ENCODE data around the gene EPHB2.

Gene EPHB2

GRCh38 chr1:22780696-22781095, 70.1 kb downstream of the EPHB2 start:
- TF ChIP-seq CREB1 (IDR thresholded peaks at IDR 0.05; ENCODE audit: low read depth): no peak
- TF ChIP-seq, protein P1, sequence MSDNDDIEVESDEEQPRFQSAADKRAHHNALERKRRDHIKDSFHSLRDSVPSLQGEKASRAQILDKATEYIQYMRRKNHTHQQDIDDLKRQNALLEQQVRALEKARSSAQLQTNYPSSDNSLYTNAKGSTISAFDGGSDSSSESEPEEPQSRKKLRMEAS (IDR thresholded peaks at IDR 0.05): no peak

- TF ChIP-seq TAF1 (IDR thresholded peaks at IDR 0.05; ENCODE audit: low read depth): no peak
- TF ChIP-seq EP300 (IDR thresholded peaks at IDR 0.05; ENCODE audit: borderline replicate concordance): no peak
- no peak for TF ChIP-seq NFIC (IDR thresholded peaks at IDR 0.05)
- TF ChIP-seq CEBPB (IDR thresholded peaks at IDR 0.05): no peak
- TF ChIP-seq RAD21 (IDR thresholded peaks at IDR 0.05; ENCODE audit: low read depth): no peak
- TF ChIP-seq FOXM1 (IDR thresholded peaks at IDR 0.05; ENCODE audit: borderline replicate concordance, low read depth): no peak
- TF ChIP-seq YY1 (IDR thresholded peaks at IDR 0.05; ENCODE audit: low read depth): no peak
Measured at GRCh38 chr1:22781483-22781882, 70.8 kb downstream of the EPHB2 start.

- TF ChIP-seq RAD21 (IDR thresholded peaks at IDR 0.05; ENCODE audit: low read depth): no peak
- no peak for TF ChIP-seq TEAD4 (IDR thresholded peaks at IDR 0.05)
- TF ChIP-seq CEBPB (IDR thresholded peaks at IDR 0.05): no peak
- TF ChIP-seq EGR1 (IDR thresholded peaks at IDR 0.05): no peak
- no peak for TF ChIP-seq FOXM1 (IDR thresholded peaks at IDR 0.05; ENCODE audit: borderline replicate concordance, low read depth)
- no peak for TF ChIP-seq TAF1 (IDR thresholded peaks at IDR 0.05; ENCODE audit: low read depth)
- no peak for TF ChIP-seq NFIC (IDR thresholded peaks at IDR 0.05)
- TF ChIP-seq YY1 (IDR thresholded peaks at IDR 0.05; ENCODE audit: low read depth): no peak
Measured at GRCh38 chr1:22782406-22782805, 71.8 kb downstream of the EPHB2 start.

DNA sequence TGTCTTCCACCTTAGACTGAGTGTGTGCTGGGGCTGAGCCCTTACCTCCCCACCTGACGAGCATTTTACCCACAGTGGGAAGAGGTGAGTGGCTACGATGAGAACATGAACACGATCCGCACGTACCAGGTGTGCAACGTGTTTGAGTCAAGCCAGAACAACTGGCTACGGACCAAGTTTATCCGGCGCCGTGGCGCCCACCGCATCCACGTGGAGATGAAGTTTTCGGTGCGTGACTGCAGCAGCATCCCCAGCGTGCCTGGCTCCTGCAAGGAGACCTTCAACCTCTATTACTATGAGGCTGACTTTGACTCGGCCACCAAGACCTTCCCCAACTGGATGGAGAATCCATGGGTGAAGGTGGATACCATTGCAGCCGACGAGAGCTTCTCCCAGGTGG, 73.7 kb downstream of the EPHB2 start:
- TF ChIP-seq TEAD4 (IDR thresholded peaks at IDR 0.05) (no peak), FOXM1 (IDR thresholded peaks at IDR 0.05; ENCODE audit: borderline replicate concordance, low read depth) (no peak), TAF1 (IDR thresholded peaks at IDR 0.05; ENCODE audit: low read depth) (no peak), YY1 (IDR thresholded peaks at IDR 0.05; ENCODE audit: low read depth) (no peak), RAD21 (IDR thresholded peaks at IDR 0.05; ENCODE audit: low read depth) (no peak), EP300 (IDR thresholded peaks at IDR 0.05; ENCODE audit: borderline replicate concordance) (no peak), NFIC (IDR thresholded peaks at IDR 0.05) (no peak), EGR1 (IDR thresholded peaks at IDR 0.05) (no peak), CREB1 (IDR thresholded peaks at IDR 0.05; ENCODE audit: low read depth) (no peak), ZBTB7A (IDR thresholded peaks at IDR 0.05; ENCODE audit: low read depth) (no peak), REST (IDR thresholded peaks at IDR 0.05; ENCODE audit: low read depth) (no peak), CEBPB (IDR thresholded peaks at IDR 0.05) (no peak), TCF12 (IDR thresholded peaks at IDR 0.05; ENCODE audit: low read depth) (no peak)
- TF ChIP-seq, protein P2, sequence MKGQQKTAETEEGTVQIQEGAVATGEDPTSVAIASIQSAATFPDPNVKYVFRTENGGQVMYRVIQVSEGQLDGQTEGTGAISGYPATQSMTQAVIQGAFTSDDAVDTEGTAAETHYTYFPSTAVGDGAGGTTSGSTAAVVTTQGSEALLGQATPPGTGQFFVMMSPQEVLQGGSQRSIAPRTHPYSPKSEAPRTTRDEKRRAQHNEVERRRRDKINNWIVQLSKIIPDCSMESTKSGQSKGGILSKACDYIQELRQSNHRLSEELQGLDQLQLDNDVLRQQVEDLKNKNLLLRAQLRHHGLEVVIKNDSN (IDR thresholded peaks at IDR 0.05): no peak
- TF ChIP-seq, protein P1 (IDR thresholded peaks at IDR 0.05): no peak

DNA sequence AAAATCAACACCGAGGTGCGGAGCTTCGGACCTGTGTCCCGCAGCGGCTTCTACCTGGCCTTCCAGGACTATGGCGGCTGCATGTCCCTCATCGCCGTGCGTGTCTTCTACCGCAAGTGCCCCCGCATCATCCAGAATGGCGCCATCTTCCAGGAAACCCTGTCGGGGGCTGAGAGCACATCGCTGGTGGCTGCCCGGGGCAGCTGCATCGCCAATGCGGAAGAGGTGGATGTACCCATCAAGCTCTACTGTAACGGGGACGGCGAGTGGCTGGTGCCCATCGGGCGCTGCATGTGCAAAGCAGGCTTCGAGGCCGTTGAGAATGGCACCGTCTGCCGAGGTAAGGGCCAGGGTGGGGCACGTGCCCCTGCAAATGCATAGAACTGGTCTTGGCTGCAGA, 74.1 kb downstream of the EPHB2 start:
- TF ChIP-seq CREB1 (IDR thresholded peaks at IDR 0.05; ENCODE audit: low read depth): no peak
- no peak for TF ChIP-seq EP300 (IDR thresholded peaks at IDR 0.05; ENCODE audit: borderline replicate concordance)
- TF ChIP-seq, protein P2 (IDR thresholded peaks at IDR 0.05): no peak
- TF ChIP-seq FOXM1 (IDR thresholded peaks at IDR 0.05; ENCODE audit: borderline replicate concordance, low read depth): no peak
- TF ChIP-seq ZBTB7A (IDR thresholded peaks at IDR 0.05; ENCODE audit: low read depth): no peak
- no peak for TF ChIP-seq TEAD4 (IDR thresholded peaks at IDR 0.05)
- no peak for TF ChIP-seq RAD21 (IDR thresholded peaks at IDR 0.05; ENCODE audit: low read depth)

GRCh38 chr1:22786101-22786500, 75.5 kb downstream of the EPHB2 start:
- no peak for TF ChIP-seq TCF12 (IDR thresholded peaks at IDR 0.05; ENCODE audit: low read depth)
- no peak for TF ChIP-seq TAF1 (IDR thresholded peaks at IDR 0.05; ENCODE audit: low read depth)
- no peak for TF ChIP-seq EGR1 (IDR thresholded peaks at IDR 0.05)
- no peak for TF ChIP-seq EP300 (IDR thresholded peaks at IDR 0.05; ENCODE audit: borderline replicate concordance)
- TF ChIP-seq, protein P2 (IDR thresholded peaks at IDR 0.05): no peak
- TF ChIP-seq CREB1 (IDR thresholded peaks at IDR 0.05; ENCODE audit: low read depth): no peak
- no peak for TF ChIP-seq TEAD4 (IDR thresholded peaks at IDR 0.05)
- TF ChIP-seq ZBTB7A (IDR thresholded peaks at IDR 0.05; ENCODE audit: low read depth): no peak
- no peak for TF ChIP-seq NFIC (IDR thresholded peaks at IDR 0.05)
- no peak for TF ChIP-seq FOXM1 (IDR thresholded peaks at IDR 0.05; ENCODE audit: borderline replicate concordance, low read depth)
- TF ChIP-seq RAD21 (IDR thresholded peaks at IDR 0.05; ENCODE audit: low read depth): no peak
- TF ChIP-seq YY1 (IDR thresholded peaks at IDR 0.05; ENCODE audit: low read depth): no peak
- no peak for TF ChIP-seq CEBPB (IDR thresholded peaks at IDR 0.05)

- TF ChIP-seq RAD21 (IDR thresholded peaks at IDR 0.05; ENCODE audit: low read depth) (no peak), REST (IDR thresholded peaks at IDR 0.05; ENCODE audit: low read depth) (no peak), TEAD4 (IDR thresholded peaks at IDR 0.05) (no peak), CEBPB (IDR thresholded peaks at IDR 0.05) (no peak), EP300 (IDR thresholded peaks at IDR 0.05; ENCODE audit: borderline replicate concordance) (no peak), NFIC (IDR thresholded peaks at IDR 0.05) (no peak), CREB1 (IDR thresholded peaks at IDR 0.05; ENCODE audit: low read depth) (no peak), YY1 (IDR thresholded peaks at IDR 0.05; ENCODE audit: low read depth) (no peak), EGR1 (IDR thresholded peaks at IDR 0.05) (no peak)
- TF ChIP-seq, protein P2 (IDR thresholded peaks at IDR 0.05): no peak
Measured at GRCh38 chr1:22786719-22787489, 76.3 kb downstream of the EPHB2 start.

Measured in Ishikawa (cell line).